AG09319 (cell line): ENCODE data around the gene ABO.

Experiments used
- DNase-seq: peaks from one replicate; pipeline ENCODE4 v3.0.0-alpha.2; 2010; ENCODE audit warnings: low read depth; ENCODE audit errors: extremely low read depth
- TF ChIP-seq, protein P1 (sequence below): IDR thresholded peaks from 2 replicates; pipeline ENCODE4 v1.5.1; 2011; ENCODE audit warnings: low read depth, mild to moderate bottlenecking, inconsistent platforms, low read length, moderate library complexity

The ABO gene

DNA sequence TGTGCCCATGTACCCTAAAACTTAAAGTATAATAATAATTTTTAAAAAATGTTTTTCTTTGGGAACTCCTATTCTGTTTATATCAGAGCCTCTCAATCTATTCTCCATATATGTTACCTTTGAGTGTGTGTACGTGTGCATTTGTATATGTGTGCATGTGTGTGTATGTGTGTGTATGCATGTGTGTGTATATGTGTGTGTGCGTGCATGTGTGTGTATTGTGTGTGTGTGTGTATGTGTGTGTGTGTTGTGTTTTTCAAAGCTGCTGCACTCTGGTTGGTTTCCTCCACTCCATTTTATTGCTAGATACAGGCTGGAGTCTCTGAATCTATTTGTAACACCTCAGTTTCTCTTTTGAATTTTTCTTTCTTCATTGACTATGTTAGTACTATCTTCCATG is 41.0 kb upstream of the ABO start:
- TF ChIP-seq, protein P1, sequence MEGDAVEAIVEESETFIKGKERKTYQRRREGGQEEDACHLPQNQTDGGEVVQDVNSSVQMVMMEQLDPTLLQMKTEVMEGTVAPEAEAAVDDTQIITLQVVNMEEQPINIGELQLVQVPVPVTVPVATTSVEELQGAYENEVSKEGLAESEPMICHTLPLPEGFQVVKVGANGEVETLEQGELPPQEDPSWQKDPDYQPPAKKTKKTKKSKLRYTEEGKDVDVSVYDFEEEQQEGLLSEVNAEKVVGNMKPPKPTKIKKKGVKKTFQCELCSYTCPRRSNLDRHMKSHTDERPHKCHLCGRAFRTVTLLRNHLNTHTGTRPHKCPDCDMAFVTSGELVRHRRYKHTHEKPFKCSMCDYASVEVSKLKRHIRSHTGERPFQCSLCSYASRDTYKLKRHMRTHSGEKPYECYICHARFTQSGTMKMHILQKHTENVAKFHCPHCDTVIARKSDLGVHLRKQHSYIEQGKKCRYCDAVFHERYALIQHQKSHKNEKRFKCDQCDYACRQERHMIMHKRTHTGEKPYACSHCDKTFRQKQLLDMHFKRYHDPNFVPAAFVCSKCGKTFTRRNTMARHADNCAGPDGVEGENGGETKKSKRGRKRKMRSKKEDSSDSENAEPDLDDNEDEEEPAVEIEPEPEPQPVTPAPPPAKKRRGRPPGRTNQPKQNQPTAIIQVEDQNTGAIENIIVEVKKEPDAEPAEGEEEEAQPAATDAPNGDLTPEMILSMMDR, result no peak

DNA sequence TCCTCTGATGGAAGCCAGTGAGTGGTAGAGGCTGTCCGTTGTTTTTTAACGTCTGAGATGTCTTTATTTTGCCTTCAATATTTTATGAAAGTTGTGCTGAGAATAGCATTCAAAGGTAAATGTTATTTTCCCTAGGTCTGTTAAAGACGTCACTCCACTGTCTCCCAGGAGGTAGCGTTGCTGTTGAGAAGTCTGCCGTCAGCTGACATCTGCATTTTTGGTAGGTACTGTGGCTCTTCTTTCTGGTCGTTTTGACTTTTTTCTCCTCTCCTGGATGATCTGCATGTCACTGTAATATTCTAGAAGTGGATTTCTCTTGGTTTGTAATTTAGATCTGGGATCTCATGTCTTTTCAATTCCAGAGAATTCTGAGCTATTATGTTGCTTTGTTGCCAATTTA is 34.6 kb upstream of the ABO start:
- TF ChIP-seq, protein P1, result no peak
- no peak for DNase-seq

More for the DNA sequence above, 41.0 kb upstream of the ABO start:
- DNase-seq, result no peak

DNA sequence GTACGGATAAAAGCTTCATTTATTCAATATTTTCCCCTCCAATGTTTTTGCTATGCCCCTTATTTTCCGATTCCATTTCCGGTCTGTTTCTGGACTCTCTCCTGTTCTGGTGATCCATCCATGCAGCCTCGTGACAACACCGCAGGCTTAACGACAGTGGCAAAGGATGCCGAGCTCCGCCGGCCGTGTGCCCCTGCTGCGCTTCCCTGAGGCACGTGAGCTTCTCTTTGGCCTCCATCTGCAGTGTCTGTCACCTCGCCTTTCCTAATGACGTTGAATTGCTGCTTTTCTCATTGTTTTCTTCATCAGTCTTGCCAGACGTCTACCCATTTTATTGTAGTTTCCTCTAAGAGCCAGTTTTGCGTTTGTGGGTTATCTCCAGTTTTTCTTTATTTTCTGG is 32.3 kb upstream of the ABO start:
- TF ChIP-seq, protein P1, result no peak
- DNase-seq, result no peak

DNA sequence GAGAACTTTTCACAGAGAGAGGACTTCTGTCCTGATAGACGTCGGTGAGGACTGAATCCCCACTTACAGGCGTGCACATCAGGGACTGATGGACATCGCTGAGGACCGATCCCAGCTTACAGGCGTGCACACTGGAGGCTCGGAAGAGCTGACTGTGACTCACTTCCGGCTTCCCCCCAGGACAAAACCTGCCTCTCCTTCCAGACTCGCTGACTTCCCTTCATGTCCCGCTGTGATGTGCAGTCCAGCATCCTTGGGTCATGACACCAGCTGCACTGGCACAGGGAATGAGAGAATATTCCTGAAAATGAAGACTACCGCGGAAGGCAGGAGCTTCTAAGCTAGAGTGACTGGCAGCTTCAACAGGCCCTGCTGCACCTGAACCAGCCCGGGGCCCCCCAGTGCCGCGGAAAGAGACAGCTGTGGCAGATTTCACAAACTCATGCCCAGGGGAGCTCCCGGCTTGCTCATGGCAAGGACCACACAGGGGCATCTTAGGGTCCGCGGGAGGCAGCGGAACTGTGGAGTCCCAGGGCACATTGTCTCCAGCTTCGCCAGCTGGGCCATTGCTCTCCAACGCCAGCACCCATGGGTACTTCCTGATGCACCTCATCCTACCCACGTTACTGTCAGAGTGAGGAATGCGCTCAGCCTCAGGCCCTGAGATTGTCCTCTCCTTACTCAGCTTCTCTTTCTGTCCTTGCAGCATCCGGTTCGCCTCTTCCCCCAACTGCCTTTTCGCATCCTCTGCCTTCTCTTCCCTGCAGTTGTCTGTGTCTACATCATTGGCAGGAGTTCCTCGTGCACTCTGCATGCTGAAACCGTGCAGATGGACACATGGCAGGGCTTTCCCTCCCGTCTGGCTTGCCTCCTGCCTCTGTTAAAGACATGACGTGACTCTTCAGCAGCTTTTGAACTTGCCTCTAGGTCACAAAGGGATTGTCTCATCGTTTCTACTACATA is 31.5 kb upstream of the ABO start:
- no peak for DNase-seq
- TF ChIP-seq, protein P1, result no peak

DNA sequence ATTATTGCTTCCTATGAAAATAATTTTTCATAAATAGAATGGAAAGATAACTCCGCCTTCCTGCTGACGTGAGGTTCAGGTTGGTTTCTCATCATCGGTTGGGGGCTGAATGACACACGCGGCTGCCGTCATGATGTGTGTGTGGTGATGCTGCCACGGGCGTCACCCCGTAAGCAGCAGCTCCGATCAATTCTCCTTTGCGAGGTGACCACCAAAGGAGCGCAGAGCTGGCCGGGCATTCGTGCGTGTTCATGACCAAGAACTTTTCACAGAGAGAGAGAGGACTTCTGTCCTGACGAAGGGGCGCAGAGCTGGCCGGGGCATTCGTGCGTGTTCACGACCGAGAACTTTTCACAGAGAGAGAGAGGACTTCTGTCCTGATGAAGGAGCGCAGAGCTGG is 30.7 kb upstream of the ABO start:
- TF ChIP-seq, protein P1, result no peak

DNA sequence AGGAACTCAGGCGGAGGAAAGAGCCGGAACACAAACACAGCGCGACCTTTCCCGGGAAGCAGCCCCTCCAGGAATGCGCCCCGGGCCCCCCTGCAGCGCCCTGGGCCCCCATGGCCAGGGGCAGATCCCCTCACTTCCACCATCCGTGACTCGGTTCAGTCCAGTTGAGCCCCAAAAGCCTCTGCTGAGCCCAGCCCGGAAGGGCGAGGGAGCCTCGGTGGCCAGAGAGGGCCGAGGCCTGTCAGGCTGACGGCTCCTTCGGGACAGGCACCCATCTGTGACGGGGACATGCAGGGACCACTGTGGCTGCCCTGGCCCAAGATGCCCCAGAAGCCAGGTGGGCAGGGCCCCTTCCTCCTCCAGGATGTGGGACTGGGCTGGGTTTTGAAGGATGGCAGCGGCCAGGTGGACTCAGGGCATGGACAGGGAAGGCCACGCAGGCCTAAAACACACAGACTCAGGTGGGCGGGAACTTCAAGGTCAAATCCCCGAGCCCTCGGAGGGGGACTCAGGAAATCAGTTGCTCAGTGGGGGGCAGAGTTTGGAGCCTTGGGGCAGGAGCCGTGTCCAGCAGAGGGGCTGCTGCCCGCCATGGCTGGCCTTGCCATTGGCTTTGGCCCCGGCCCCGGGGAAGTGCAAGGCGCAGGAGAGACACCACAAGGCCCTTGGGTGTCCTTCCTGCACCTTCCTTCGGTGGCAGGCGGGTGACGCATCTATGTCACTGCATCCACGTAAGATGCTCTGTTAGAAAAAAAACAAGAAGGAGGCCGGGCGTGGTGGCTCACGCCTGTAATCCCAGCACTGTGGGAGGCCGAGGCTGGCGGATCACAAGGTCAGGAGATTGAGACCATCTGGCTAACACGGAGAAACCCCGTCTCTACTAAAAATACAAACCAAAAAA is 29.7 kb upstream of the ABO start:
- TF ChIP-seq, protein P1, result no peak
- no peak for DNase-seq

More for the DNA sequence above, 30.7 kb upstream of the ABO start:
- no peak for DNase-seq

DNA sequence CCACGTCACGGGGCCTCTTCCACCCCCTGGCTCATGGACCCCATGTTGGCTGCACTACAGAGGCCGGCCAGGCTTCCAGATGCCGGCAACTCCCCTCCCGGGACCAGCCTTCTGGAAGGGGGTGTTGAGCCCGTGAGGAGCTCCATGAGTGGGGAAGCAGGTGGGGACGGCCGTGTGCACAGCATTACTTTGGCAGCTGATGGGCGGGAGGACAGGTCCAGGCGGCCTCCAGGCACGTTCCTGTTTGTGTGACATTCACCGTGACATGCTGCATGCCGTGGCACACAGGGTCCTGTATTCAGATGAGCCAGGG is 29.1 kb upstream of the ABO start:
- DNase-seq, result no peak
- TF ChIP-seq, protein P1, result no peak
